Activated CD4-positive, alpha-beta T cell treated with anti-CD3 and anti-CD28 coated beads, Interleukin-2, amount 10 ng/mL, durations not matched to agents 24 days and 14 days (primary cell): ENCODE data around the gene LRRC4C. TPM values are rescaled to one million over a fixed set of nuclear protein-coding genes. Genes with fewer than 3 reads are reported as not detected.
"Not testable (repeated sequence)": the region's sequence is repeated elsewhere in the genome, so short reads cannot be mapped to it uniquely, and the experiment has no call there.

Experiments
- DNase-seq: peaks from one replicate; pipeline ENCODE4 v3.0.0; 2022
- H3K27ac Mint-ChIP-seq: one replicate; pipeline ENCODE4 v1.8.0; 2022; ENCODE audit warnings: mild to moderate bottlenecking, mixed read lengths
- H3K27me3 Mint-ChIP-seq: one replicate; pipeline ENCODE4 v1.8.0; 2022; ENCODE audit warnings: mixed read lengths
- H3K36me3 Mint-ChIP-seq: one replicate; pipeline ENCODE4 v1.8.0; 2022; ENCODE audit warnings: low read depth, mild to moderate bottlenecking, mixed read lengths
- H3K4me1 Mint-ChIP-seq: one replicate; pipeline ENCODE4 v1.8.0; 2021; ENCODE audit warnings: mixed read lengths
- H3K4me3 Mint-ChIP-seq: one replicate; pipeline ENCODE4 v1.8.0; 2022; ENCODE audit warnings: mild to moderate bottlenecking, moderate library complexity, mixed read lengths
- H3K9me3 Mint-ChIP-seq: one replicate; pipeline ENCODE4 v1.8.0; 2021; ENCODE audit warnings: mixed read lengths
- intact Hi-C: fragments of 100-400 bp; cut with micrococcal nuclease; formaldehyde crosslinking; loops from one replicate; pipeline ENCODE4 v1.15.1; 2023
- total RNA-seq: library from RNA; stranded (reverse); gene quantifications from 2 replicates; pipeline ENCODE4 v1.2.3, GENCODE V29; 2022

The LRRC4C gene
- total RNA-seq, 1 donor from 2014 or later = not detected

DNA sequence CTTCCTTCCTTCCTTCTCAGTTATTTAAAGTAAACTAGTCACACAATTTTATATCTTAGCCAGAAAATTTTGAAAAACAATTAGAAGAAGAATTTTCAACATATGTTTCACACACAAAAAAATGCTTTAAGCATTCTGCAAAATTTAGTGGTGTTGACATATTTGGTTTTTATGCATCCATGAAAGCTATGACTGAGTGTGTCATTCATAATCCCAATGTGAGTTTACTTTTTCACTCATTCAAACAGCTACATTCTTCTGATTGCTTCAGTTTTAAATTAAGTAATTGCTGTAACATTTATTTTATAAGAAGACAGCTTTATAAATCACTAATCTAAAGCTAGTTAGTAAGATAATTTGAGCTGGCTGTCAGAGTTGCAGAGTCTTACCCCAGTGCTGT lies 453.5 kb downstream of the LRRC4C start:
- H3K27ac Mint-ChIP-seq = no peak overlapping the region
- DNase-seq = no peak
- no peaks in the 10 kb centered on the region for H3K36me3 Mint-ChIP-seq
- no peaks in the 10 kb centered on the region for H3K27me3 Mint-ChIP-seq
- H3K4me3 Mint-ChIP-seq = no peak overlapping the region
- no peaks in the 10 kb centered on the region for H3K4me1 Mint-ChIP-seq
- H3K9me3 Mint-ChIP-seq = no peaks in the 10 kb centered on the region
- intact Hi-C loops = no loop called here

DNA sequence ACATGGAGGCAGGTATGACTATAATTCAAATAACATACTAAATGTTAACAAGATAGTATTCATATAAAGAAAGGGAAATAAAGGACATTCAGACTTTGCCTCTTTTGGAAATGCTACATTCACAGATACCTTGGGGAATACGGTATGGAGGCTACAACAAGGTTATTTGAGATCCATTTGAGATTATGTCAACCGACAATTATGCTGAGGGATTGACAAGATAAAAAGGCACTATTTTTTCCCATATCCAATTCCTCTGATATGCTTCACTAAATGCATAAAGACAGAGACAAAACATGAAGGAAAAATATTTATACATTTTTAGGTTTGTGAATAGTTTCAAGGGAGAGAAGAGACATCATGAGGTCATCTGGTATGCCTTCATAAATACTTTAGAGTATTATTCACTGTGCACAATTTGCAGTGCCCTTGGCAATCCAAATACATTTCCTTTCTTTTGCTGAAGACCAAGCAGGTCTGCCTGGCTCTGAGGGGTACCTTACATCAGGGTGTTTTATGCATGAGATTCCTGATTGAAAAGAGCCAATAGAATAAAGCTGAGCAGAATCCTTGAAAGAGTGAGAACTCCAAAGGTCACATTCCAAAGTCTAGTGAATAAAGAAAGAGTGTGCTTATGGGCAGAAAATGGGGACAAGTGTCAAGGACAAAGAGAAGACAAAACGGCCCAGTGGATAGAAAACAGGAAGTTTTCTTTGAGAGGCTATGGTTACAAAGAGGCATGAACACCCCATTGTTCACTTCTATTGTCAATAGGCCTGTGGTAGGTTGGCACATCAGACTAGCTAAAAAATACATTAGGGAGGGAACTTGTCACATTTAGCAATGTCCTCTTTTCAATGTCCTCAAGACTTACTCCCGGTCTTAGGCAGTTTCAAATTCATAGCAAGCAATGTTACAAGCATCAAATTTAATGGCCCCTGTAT lies 455.8 kb downstream of the LRRC4C start:
- Mint-ChIP-seq H3K27ac (no peak overlapping the region), H3K9me3 (peaks cover 4% of the 10 kb centered on the region), H3K4me3 (no peak overlapping the region), H3K36me3 (no peaks in the 10 kb centered on the region), H3K4me1 (no peaks in the 10 kb centered on the region), H3K27me3 (no peaks in the 10 kb centered on the region)
- intact Hi-C loops = no loop called here
- DNase-seq = no peak

DNA sequence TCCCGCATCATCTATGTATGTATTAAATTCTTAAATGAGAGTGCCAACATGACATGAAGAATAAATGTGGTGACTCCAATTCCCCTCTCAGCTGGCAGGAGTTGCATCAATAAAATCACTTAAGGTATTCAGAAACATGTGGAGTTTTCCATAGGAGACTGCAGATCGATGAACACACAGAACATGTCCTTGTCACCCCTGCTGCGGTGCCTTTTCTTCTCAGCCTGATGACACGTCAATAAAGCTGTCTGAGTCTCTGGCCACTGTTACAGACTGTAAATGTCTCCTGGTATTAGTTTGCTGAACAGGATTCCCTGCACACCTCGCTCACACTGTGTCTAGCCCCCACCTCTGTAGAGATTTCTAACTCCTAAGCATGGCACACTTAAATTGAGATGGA lies 460.5 kb downstream of the LRRC4C start:
- Mint-ChIP-seq H3K36me3 (no peaks in the 10 kb centered on the region), H3K4me1 (no peaks in the 10 kb centered on the region), H3K27ac (no peak overlapping the region), H3K27me3 (no peaks in the 10 kb centered on the region), H3K9me3 (peaks cover 18% of the 10 kb centered on the region), H3K4me3 (no peak overlapping the region)
- intact Hi-C loops = no loop called here
- no peak for DNase-seq

DNA sequence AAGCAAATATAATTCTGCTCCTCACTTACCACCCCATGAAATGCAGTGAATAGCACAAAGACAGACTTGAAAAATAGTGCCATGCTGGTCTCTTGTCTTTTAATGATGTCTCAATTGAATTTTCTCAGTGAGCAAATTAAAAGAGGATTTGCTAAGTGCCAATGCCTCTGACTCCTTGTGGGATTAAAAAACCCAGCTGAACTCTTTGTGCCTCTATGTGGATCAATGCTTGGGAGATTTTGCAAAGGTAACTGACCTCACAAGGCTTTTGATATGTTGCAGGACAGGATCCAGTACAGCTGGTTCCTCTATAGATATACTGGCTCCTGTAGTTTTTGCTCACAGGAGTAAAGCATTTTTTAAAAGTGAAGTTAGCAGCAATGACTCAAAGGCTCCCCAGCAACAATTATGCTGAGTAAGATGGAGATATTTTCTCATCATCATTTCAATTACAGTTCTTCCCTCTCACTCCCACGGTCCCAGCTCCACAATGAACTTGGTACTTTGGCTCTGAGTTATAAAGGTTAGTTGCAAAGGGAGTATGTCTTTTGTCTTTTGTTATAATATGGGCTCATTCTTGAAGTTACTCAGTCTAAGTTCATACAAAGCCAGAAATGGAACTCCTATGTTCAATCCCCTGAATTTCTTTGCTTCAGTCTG lies 471.5 kb downstream of the LRRC4C start:
- H3K27me3 Mint-ChIP-seq = no peaks in the 10 kb centered on the region
- intact Hi-C loops = no loop called here
- H3K9me3 Mint-ChIP-seq = peaks cover 10% of the 10 kb centered on the region

DNA sequence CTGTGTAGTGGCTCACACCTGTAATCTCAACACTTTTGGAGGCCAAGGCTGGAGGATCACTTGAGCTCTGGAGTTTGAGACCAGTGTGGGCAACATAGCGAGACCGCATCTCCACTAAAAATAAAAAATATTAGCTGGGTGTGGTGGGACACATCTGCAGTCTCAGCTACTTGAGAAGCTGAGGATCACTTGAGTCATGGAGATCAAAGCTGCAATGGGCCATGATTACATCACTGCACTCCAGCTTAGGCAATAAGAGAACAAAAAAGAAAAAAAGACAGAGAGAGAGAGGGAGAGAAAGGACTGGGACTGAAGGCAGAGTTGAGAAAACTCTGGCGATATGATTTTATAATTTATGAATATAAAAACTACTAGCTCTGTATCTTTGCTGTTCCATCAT lies 473.1 kb downstream of the LRRC4C start:
- Mint-ChIP-seq H3K4me3 (no peak overlapping the region), H3K9me3 (peaks cover 10% of the 10 kb centered on the region), H3K36me3 (no peaks in the 10 kb centered on the region), H3K27me3 (no peaks in the 10 kb centered on the region), H3K4me1 (no peaks in the 10 kb centered on the region), H3K27ac (no peak overlapping the region)
- intact Hi-C loops = no loop called here
- no peak for DNase-seq

More for the DNA sequence above, 471.5 kb downstream of the LRRC4C start:
- Mint-ChIP-seq H3K27ac (no peak overlapping the region), H3K4me3 (no peak overlapping the region), H3K36me3 (no peaks in the 10 kb centered on the region), H3K4me1 (no peaks in the 10 kb centered on the region)
- no peak for DNase-seq

DNA sequence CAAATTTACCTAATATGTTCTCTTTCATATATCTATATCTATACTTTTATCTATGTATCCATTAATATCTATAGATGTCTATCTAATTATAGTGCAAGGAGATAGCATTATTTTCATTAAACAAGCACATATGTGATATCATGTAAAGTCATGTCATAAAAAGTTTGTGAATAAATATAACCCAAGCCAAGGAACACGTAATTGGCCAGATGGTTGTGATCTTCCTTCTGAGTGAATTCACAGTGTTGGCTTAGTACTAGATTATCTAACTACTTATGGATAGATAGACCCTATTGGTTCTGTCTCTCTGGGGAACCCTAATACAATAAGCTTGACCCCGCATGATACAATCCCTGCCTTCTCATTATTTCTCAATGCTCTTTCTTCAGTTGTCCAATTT lies 484.4 kb downstream of the LRRC4C start:
- Mint-ChIP-seq H3K36me3 (no peaks in the 10 kb centered on the region), H3K9me3 (peaks cover 22% of the 10 kb centered on the region), H3K4me1 (no peaks in the 10 kb centered on the region), H3K27me3 (no peaks in the 10 kb centered on the region), H3K27ac (no peak overlapping the region), H3K4me3 (no peak overlapping the region)
- DNase-seq = no peak
- intact Hi-C loops = no loop called here

DNA sequence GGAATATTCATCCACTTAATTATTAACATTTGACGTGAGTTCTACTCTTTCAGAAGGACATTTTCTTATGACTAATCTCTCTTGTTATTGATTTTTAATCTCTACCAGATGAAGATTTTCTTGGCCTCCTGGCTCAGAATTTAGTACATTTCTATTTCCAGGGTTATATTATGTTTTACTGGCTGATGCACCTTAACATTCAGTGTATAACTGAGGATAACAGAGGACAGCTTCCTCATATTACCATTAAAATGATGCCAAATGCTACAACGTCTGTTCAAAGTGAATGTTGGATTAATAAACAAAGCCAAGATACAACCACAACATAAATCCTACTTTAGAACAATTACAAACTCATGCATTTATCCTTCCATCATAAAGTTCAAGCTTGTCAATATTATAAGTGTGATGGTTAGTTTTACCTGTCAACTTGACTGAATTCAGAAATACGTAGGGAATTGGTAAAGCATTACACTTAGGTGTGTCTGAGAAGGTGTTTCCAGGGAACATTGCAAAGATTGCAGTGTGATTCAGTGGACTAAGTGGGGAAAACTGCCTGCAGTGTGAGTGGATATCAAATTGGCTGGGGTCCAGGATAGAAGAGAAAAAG lies 485.2 kb downstream of the LRRC4C start:
- Mint-ChIP-seq H3K27me3 (no peaks in the 10 kb centered on the region), H3K27ac (no peak overlapping the region), H3K4me1 (no peaks in the 10 kb centered on the region), H3K36me3 (no peaks in the 10 kb centered on the region), H3K4me3 (no peak overlapping the region), H3K9me3 (peaks cover 22% of the 10 kb centered on the region)
- intact Hi-C loops = no loop called here
- no peak for DNase-seq

DNA sequence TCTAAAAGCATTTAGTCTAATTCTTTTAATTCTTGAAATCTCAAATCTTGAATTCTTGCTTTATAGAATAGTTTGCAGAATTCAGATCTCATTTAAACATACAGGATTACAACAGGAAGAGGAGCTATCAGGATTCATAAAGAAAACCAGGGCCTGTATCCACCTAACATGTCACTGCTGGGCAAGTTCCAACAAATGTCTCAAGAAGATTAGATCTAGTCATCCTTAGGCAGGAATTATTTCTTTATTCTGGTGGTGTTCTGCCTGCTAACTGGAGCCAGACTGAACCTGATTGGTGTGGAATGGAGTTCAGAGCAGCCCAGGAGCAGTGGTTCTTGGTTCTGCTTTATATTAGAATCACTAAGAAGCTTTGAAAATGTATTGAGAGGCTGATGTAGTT lies 500.7 kb downstream of the LRRC4C start:
- no peaks in the 10 kb centered on the region for H3K36me3 Mint-ChIP-seq
- no peaks in the 10 kb centered on the region for H3K27me3 Mint-ChIP-seq
- H3K9me3 Mint-ChIP-seq = peaks cover 7% of the 10 kb centered on the region
- no peak overlapping the region for H3K4me3 Mint-ChIP-seq
- no peak for DNase-seq
- intact Hi-C loops = no loop called here
- H3K27ac Mint-ChIP-seq = no peak overlapping the region
- H3K4me1 Mint-ChIP-seq = no peaks in the 10 kb centered on the region

DNA sequence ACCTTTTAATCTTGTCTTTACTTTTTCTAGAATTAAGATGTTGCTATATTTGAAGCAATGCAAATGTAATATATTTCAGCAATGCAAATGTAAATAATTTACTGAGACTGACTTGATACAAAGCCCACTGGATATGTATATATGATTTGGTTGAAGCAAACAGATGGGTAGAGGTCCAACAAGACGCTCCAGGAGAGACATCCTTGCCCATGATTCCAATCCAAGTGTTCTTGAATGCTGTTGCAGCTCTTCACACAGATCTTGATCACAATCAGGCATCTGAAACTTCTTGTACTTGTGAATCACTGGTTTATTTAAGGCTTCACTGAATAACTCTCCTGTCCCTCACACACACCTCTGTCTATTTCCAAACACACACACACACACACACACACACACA lies 507.0 kb downstream of the LRRC4C start:
- Mint-ChIP-seq H3K27ac (no peak overlapping the region), H3K9me3 (peaks cover 8% of the 10 kb centered on the region)
- intact Hi-C loops = no loop called here

DNA sequence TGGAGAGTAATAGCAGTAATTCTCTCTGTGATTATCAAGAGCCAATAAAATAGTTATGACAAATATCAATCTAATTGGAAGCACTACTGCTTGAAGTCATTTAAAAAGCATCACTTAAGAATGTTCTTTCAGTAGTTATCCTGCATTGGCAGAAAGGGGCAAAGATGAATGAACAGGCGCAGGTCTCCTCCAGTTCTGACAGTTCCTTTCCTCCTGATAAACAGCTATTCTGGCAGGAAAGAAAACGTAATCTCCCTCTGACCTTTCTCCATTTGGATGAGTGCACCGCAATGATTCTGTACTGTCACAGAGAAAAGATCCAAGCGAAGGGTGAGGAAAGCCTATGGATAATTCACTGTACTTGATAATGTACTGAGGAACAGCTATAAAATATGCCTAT lies 521.5 kb downstream of the LRRC4C start:
- Mint-ChIP-seq H3K36me3 (no peaks in the 10 kb centered on the region), H3K4me3 (no peak overlapping the region), H3K27me3 (no peaks in the 10 kb centered on the region), H3K9me3 (peaks cover 6% of the 10 kb centered on the region), H3K27ac (no peak overlapping the region), H3K4me1 (no peaks in the 10 kb centered on the region)
- DNase-seq = no peak
- intact Hi-C loops = no loop called here

More for the DNA sequence above, 507.0 kb downstream of the LRRC4C start:
- Mint-ChIP-seq H3K36me3 (no peaks in the 10 kb centered on the region), H3K27me3 (no peaks in the 10 kb centered on the region), H3K4me3 (no peak overlapping the region), H3K4me1 (no peaks in the 10 kb centered on the region)
- DNase-seq = no peak

DNA sequence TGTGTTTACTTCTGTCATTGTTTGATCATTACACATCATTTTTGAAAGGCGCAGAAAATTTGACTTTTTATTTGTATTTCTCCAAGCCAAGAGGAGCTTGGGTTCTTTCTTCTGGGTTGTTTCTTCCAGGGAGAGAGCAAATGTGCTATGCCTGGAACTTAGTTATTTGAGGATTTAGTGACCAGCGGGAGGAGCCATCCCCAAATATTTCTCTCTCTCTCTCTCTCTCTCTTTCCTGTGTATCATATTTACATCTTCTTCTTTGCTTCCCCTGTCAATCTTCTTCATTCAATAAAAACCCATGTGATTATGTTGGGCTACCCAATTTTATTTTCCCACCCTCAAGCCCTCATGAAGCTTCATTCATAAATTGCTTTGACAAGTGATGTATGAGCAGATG lies 534.5 kb downstream of the LRRC4C start:
- Mint-ChIP-seq H3K4me1 (no peaks in the 10 kb centered on the region), H3K9me3 (peaks cover 7% of the 10 kb centered on the region), H3K36me3 (no peaks in the 10 kb centered on the region), H3K27ac (no peak overlapping the region), H3K4me3 (no peak overlapping the region), H3K27me3 (no peaks in the 10 kb centered on the region)
- DNase-seq = no peak
- intact Hi-C loops = no loop called here

DNA sequence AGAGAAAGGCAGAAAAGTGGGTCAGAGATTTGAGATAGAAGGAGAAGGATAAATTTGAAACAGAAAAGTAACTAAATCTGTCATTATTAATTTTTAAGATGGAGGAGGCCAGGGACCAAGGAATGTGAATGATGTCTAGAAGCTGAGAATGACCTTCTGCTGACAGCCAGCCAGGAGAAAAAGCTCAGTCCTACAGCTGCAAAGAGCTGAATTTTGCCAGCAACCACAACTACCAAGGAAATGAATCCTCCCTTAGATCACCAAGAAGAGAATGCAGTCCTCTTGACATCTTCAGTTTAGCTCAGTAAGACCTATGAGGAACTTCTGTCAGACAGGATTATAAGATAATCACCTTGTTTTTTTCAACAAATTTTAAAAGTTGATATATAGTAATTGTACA lies 538.2 kb downstream of the LRRC4C start:
- H3K27me3 Mint-ChIP-seq = no peaks in the 10 kb centered on the region
- DNase-seq = no peak
- no peak overlapping the region for H3K27ac Mint-ChIP-seq
- H3K9me3 Mint-ChIP-seq = peaks cover 3% of the 10 kb centered on the region
- no peaks in the 10 kb centered on the region for H3K36me3 Mint-ChIP-seq
- H3K4me1 Mint-ChIP-seq = no peaks in the 10 kb centered on the region
- intact Hi-C loops = no loop called here
- no peak overlapping the region for H3K4me3 Mint-ChIP-seq

DNA sequence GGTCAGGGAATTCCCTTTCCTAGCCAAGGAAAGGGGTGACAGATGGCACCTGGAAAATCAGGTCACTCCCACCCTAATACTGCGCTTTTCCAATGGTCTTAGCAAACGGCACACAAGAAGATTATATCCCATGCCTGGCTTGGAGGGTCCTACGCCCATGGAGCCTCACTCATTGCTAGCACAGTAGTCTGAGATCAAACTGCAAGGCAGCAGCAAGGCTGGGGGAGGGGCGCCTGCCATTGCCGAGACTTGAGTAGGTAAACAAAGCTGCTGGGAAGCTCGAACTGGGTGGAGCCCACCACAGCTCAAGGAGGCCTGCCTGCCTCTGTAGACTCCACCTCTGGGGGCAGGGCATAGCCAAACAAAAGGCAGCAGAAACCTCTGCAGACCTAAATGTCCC lies 548.7 kb downstream of the LRRC4C start:
- intact Hi-C loops, H3K4me1 Mint-ChIP-seq, H3K27ac Mint-ChIP-seq, H3K36me3 Mint-ChIP-seq, H3K27me3 Mint-ChIP-seq, DNase-seq, H3K4me3 Mint-ChIP-seq, H3K9me3 Mint-ChIP-seq: not testable (repeated sequence)

DNA sequence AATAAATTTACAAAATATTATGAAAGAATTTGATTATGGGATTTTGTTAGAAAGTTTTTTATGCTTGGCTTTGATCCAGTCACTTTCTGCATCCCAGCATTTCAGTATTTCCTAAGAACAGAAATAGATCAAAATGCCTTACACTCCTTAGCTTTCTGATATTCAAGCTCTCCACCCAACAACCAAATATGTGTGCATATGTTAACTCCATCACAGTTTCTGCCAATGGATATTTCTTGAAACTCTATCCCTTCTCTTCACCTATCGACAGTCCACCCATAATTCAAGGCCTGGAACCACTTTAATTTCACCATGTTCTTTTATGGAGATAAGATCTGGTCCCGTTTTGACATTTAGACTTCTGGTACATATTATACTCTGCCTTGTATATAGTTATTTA lies 565.0 kb downstream of the LRRC4C start:
- no peak overlapping the region for H3K4me3 Mint-ChIP-seq
- no peaks in the 10 kb centered on the region for H3K36me3 Mint-ChIP-seq
- H3K27me3 Mint-ChIP-seq = no peaks in the 10 kb centered on the region
- DNase-seq = no peak
- H3K27ac Mint-ChIP-seq = no peak overlapping the region
- H3K9me3 Mint-ChIP-seq = peaks cover 11% of the 10 kb centered on the region
- no peaks in the 10 kb centered on the region for H3K4me1 Mint-ChIP-seq
- intact Hi-C loops = no loop called here
